GM21526 (cell line): ENCODE results near the gene PALLD.
A peak's percentile ranks its signal among the peaks of the same experiment; 100 is the strongest.

Experiments used
- ATAC-seq: cut with Tn5 transposase; IDR thresholded peaks from one replicate; pipeline ENCODE4 v1.9.1; 2021; ENCODE audit warnings: moderate library complexity; ENCODE audit not compliant: unreplicated experiment, low FRiP score

The PALLD gene

GRCh38 chr4:168878623-168879022, 381.8 kb downstream of the PALLD start:
- no peak for ATAC-seq

GRCh38 chr4:168879188-168879587, 382.3 kb downstream of the PALLD start:
- peak; percentile 40 for ATAC-seq

GRCh38 chr4:168880072-168880675, 383.3 kb downstream of the PALLD start:
- no peak for ATAC-seq

GRCh38 chr4:168880811-168881595, 384.2 kb downstream of the PALLD start:
- no peak for ATAC-seq

GRCh38 chr4:168881781-168882420, 385.0 kb downstream of the PALLD start:
- ATAC-seq = no peak

GRCh38 chr4:168882650-168883233, 385.9 kb downstream of the PALLD start:
- ATAC-seq = no peak

GRCh38 chr4:168883513-168883912, 386.7 kb downstream of the PALLD start:
- no peak for ATAC-seq

DNA sequence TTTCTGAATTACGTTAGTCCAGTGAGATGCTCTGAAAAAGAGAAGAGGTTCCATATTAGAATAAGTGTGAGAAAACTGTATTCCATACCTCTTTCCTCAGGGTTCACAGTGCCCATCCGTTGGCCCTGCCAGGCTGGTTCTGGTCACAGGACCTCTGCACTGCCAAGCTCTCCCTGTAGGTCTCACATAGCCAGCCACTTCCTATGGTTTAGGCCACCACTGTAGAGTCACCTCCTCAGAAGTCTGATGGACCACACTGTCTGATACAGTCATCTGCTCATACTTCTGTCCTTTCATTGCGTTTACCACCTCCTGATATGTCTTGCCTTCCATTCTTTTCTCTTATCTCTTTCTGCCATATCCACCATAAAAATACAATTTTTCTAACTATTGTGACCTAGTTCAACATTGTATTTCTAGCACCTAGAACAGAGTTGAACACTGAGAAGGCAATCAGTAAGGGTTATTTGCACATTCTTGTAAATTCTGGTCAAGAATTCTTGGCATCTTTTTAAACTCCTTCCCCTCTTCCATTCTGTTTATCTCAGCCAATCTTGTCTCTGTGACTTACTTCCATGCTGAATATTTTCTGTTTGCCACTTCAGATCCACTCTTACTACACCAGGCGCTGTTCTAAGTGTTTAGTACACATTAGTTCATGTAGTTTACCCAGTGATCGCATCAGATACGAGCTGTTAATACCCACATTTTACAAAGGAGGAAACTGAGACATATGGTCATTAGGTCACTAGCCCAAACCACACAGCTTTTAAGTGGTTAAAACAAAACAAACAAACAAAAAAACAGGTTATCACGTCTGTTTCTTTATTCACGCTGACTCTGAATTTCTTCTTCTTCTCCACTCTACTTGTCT, 387.6 kb downstream of the PALLD start:
- ATAC-seq = no peak

GRCh38 chr4:168885400-168885799, 388.5 kb downstream of the PALLD start:
- no peak for ATAC-seq

GRCh38 chr4:168886351-168886750, 389.5 kb downstream of the PALLD start:
- no peak for ATAC-seq

- no peak for ATAC-seq
Observed at GRCh38 chr4:168887809-168888208, 391.0 kb downstream of the PALLD start.

DNA sequence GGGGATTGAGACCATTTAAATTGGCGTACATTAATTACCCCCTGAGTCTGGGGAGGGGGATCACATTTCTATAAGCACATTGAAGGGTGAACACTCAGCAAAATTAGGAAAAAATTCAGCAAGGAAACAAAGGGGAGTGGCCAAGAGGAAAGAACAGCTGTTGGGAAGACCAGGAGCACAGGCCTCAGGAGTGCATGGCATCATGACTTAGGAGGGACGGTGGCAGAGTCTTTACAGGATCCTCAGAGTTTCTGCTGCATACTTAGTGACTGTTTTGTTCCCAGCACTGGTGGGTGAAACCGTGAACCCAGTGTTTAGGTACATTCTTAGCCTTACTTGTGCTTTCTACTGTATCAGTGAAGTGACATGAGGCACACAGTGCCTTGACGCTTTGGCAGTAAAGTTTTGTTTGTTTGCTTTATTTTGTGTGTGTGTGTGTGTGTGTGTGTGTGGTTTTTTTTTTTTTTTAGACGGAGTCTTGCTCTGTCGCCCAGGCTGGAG, 391.9 kb downstream of the PALLD start:
- no peak for ATAC-seq

- no peak for ATAC-seq
Observed at GRCh38 chr4:168891086-168891485, 394.2 kb downstream of the PALLD start.

DNA sequence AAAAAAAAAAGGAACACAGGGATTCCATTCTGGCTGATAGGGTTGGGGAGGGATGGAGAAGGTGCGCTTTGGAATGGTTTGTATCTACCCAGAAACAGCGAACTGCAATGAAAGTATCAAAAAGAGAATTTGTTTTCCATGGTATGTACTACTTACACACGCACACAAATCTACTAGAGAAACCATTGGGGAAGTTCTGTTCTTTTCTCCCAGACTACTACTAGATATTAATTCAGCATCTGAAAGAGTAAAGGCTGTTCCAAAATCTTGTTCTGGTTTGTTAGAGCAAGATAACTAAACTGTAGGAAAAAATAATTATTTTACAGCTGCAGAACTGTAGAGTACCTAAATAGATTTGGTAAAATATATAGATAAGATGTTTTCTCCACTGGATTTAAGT, 394.8 kb downstream of the PALLD start:
- ATAC-seq = no peak

DNA sequence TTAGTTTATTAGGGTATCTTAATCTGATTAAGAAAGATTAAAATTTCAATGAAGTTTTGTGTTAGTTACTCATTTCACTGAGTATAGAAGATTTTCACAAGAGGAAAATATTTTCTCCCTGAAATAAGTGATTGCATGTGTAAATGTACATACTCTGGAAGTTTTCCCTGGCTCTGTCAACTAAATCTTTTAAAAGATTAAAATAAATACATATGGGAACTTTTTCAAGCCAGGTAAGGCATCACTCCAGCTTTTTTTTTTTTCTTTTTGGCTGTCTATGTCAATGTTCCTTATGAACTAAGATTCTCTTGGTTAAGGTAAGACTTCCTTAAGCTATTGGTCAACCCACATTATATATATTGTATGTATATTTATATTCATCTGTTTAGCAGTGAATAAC, 395.6 kb downstream of the PALLD start:
- no peak for ATAC-seq

- no peak for ATAC-seq
Observed at GRCh38 chr4:168893205-168893604, 396.4 kb downstream of the PALLD start.

DNA sequence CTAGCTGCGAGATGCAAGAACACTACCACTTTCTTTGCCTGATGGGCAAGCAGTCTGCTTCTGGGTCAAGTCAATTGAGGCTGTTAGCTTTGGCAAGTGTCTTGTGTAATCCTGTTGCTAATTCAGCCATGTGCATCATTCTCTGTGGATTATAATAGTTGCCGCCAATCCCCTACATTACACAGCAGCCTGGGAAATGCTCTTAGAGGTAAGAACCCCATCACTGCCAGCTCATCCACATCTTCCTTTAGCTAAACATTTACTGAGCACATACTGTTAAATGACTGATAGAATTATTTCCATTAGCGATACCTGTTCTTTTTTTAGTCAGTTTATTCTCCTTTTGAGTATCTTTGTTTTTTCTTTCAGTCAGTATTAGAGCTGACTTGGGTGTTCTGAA, 397.0 kb downstream of the PALLD start:
- no peak for ATAC-seq

- ATAC-seq = no peak
Observed at GRCh38 chr4:168900080-168900479, 403.2 kb downstream of the PALLD start.

DNA sequence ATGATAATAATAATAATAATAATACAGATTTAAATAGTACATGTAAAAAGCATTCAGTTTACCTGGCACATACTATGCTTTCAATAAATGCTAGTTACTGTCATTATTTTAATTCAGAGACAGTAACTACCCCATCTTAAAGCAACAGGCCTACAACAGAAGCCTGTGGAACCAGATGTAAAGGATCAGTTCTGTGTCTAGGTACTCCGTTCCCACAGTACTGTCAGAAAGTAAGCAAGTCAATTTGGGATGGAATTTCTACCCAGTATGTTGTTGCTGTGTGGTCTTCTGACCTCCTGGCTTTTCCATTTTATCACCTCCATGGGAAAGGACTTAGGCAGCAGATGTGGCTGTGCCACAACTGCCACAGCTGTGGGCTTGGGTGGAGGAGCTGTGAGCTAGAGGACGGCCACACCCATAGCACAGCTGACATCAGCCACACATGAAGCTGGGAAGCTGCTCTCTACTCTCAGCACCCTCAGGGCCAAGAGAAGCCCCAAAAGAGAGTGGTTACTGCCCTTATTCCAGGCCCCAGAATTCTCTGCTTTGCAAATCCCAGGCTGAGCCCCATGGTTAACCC, 410.4 kb downstream of the PALLD start:
- no peak for ATAC-seq

GRCh38 chr4:168908093-168908492, 411.2 kb downstream of the PALLD start:
- no peak for ATAC-seq
